ES-I3 (cell line): Measurements from ENCODE around the gene METTL2A.
"Not testable (repeated sequence)": the region's sequence is repeated elsewhere in the genome, so short reads cannot be mapped to it uniquely, and the experiment has no call there.

ENCODE experiments used
- H3K36me3 ChIP-seq: 2 replicates; pipeline ENCODE4 v1.6.1; 2013; ENCODE audit warnings: mild to moderate bottlenecking, low read length, control low read depth, moderate library complexity; ENCODE audit not compliant: insufficient read depth
- H3K4me1 ChIP-seq: 2 replicates; pipeline ENCODE4 v1.6.1; 2013; ENCODE audit warnings: mild to moderate bottlenecking, control low read depth, low read length; ENCODE audit not compliant: insufficient read depth
- H3K9ac ChIP-seq: 2 replicates; pipeline ENCODE4 v1.6.1; 2013; ENCODE audit warnings: low read depth, mild to moderate bottlenecking, low read length, moderate library complexity
- H3K9me3 ChIP-seq: 2 replicates; pipeline ENCODE4 v1.6.1; 2013; ENCODE audit warnings: mild to moderate bottlenecking, low read length, moderate library complexity; ENCODE audit not compliant: control insufficient read depth, insufficient read depth

The METTL2A gene

GRCh38 chr17:62453656-62454055 lies 30.0 kb downstream of the METTL2A start:
- not testable (repeated sequence) for H3K4me1 ChIP-seq, H3K9me3 ChIP-seq, H3K9ac ChIP-seq, H3K36me3 ChIP-seq

GRCh38 chr17:62454111-62454510 lies 30.4 kb downstream of the METTL2A start:
- not testable (repeated sequence) for H3K36me3 ChIP-seq, H3K4me1 ChIP-seq, H3K9ac ChIP-seq, H3K9me3 ChIP-seq

GRCh38 chr17:62456016-62456415 lies 32.3 kb downstream of the METTL2A start:
- no peak overlapping the region for H3K9ac ChIP-seq
- no peaks in the 10 kb centered on the region for H3K36me3 ChIP-seq
- no peaks in the 10 kb centered on the region for H3K4me1 ChIP-seq
- no peaks in the 10 kb centered on the region for H3K9me3 ChIP-seq

GRCh38 chr17:62458483-62458882 lies 34.8 kb downstream of the METTL2A start:
- H3K36me3 ChIP-seq, H3K9me3 ChIP-seq, H3K9ac ChIP-seq, H3K4me1 ChIP-seq: not testable (repeated sequence)

GRCh38 chr17:62464422-62464821 lies 40.7 kb downstream of the METTL2A start:
- H3K36me3 ChIP-seq, H3K9me3 ChIP-seq, H3K4me1 ChIP-seq, H3K9ac ChIP-seq: not testable (repeated sequence)

DNA sequence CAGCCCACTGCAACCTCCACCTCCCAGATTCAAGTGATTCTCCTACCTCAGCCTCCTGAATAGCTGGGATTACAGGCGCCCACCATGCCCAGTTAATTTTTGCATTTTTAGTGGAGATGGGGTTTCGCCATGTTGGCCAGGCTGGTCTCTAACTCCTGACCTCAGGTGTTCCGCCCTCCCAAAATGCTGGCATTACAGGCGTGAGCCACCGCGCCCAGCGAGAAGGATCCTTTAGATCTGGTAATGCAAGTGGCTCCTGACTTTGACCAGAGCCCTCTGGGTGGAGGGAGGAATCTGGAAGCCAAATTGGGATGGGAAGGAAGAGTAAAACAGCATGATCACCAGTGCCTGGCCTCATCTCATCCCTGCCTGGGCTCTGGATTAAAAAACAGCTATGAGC lies 41.6 kb downstream of the METTL2A start:
- H3K9me3 ChIP-seq, H3K9ac ChIP-seq, H3K4me1 ChIP-seq, H3K36me3 ChIP-seq: not testable (repeated sequence)

DNA sequence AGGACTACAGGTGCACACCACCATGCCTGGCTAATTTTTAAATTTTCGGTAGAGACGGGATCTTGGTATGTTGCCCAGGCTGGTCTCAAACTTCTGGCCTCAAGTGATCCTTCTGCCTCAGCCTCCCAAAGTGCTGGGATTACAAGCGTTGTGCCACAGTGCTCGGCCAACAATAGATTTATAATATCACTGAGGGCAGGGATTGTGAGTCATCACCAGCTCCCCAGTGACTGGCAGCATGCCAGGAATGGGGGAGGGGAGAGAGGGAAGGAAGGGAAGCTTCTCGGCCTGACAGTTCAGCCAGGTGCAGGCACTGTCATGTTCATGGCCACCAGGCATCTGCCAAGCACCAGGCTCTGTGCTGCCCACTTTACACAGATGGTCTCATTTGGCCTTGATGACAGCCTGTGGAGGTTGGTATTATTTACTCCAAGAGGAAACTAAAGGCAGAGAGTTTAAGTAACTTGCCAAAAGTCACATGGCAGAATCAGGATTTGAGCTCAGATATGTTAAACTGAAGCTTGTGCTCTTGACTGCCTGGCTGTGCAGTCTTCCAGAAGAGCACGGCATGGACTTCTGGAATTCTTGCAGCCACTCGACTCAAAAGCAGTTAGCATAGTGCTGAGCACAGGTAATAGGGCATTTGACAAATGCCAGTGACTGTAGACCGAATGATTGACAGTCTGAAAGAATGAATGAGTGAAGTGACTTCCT lies 47.1 kb downstream of the METTL2A start:
- H3K4me1 ChIP-seq, result peaks cover 23% of the 10 kb centered on the region

GRCh38 chr17:62471380-62471880 lies 47.7 kb downstream of the METTL2A start:
- not testable (repeated sequence) for H3K36me3 ChIP-seq, H3K9ac ChIP-seq, H3K9me3 ChIP-seq
- H3K4me1 ChIP-seq, result peaks cover 23% of the 10 kb centered on the region

More for the DNA sequence above, 47.1 kb downstream of the METTL2A start:
- not testable (repeated sequence) for H3K36me3 ChIP-seq, H3K9me3 ChIP-seq, H3K9ac ChIP-seq

DNA sequence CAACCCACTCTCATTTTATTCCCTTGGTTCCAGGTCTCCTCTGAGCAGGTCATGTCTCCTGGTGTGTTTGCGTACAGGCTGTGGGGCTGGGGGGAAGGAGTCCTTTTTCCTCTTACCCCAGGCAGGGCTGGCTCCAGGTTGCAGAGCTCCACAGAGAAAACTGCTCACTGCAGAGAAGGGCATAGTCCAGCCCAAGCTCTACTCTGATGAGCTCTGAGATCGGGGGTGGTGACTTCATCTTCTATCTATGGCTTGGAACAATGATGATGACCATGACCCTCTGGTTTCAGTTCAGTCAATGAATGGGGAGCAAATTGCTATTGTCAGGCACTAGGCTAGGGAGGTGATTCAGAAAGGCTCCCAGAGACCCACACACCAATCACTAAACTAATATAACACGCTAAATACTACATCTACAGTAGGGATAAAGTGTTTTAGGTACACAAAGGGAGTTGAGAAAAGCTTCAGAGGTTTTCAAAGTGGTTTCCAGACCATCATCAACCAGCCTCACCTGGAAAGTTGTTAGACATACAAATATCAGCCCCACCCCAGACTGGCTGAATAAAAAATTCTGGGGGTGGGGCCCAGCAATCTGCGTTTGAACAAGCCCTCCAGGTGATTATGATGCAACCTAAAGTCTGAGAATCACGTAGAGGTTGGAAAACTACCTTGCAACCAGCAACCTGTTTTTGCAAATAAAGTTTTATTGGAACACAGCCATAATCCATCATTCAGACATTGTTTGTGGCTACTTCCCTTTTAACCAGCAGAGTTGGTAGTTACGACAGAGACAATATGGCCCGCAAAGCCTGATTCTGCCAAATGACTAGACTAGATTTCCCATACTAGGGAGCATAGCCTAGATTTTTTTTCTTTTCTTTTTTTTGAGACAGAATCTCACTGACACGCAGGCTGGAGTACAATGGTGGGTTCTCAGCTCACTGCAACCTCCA lies 49.6 kb downstream of the METTL2A start:
- peaks cover 23% of the 10 kb centered on the region for H3K4me1 ChIP-seq
- not testable (repeated sequence) for H3K9ac ChIP-seq, H3K36me3 ChIP-seq, H3K9me3 ChIP-seq

DNA sequence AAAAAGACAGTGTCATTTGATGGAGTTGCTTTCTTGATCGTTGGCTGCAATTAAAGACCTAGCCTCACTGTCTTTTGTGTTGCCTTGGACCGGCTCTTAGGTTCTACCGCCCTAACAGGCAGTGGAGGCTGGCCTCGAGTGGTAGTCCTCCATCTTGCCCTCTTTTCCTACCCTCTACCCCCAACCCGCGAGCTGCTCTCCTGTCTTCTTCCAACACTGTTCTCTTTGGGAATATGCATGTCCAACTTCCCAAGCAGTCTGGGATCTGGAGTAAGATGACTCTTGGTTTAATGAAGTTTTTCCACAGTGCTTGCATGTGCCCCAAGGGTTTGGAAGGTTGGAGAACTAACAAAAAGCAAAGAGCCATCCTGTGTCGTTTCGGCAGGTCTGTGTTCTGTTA lies 53.4 kb downstream of the METTL2A start:
- Histone ChIP-seq H3K9ac (peak overlapping the region; percentile 83; the same call in 1 of the 2 replicates), H3K4me1 (peaks cover 13% of the 10 kb centered on the region)
- H3K36me3 ChIP-seq, H3K9me3 ChIP-seq: not testable (repeated sequence)

GRCh38 chr17:62477718-62478408 lies 54.2 kb downstream of the METTL2A start:
- H3K9ac ChIP-seq, result peak overlapping the region; percentile 83
- H3K9me3 ChIP-seq, H3K36me3 ChIP-seq, H3K4me1 ChIP-seq: not testable (repeated sequence)

GRCh38 chr17:62478424-62478879 lies 54.8 kb downstream of the METTL2A start, which contains the start of gene TLK2:
TSS of gene TLK2 (plus strand) at chr17:62478825. CDS start at chr17:62481126, 2,301 bp downstream.
- peak within 1 kb of the TSS; percentile 94 for H3K9ac ChIP-seq
- no peaks in the 10 kb centered on the region for H3K36me3 ChIP-seq
- no peaks in the 10 kb centered on the region for H3K9me3 ChIP-seq
- H3K4me1 ChIP-seq, result peaks cover 4% of the 10 kb centered on the region

DNA sequence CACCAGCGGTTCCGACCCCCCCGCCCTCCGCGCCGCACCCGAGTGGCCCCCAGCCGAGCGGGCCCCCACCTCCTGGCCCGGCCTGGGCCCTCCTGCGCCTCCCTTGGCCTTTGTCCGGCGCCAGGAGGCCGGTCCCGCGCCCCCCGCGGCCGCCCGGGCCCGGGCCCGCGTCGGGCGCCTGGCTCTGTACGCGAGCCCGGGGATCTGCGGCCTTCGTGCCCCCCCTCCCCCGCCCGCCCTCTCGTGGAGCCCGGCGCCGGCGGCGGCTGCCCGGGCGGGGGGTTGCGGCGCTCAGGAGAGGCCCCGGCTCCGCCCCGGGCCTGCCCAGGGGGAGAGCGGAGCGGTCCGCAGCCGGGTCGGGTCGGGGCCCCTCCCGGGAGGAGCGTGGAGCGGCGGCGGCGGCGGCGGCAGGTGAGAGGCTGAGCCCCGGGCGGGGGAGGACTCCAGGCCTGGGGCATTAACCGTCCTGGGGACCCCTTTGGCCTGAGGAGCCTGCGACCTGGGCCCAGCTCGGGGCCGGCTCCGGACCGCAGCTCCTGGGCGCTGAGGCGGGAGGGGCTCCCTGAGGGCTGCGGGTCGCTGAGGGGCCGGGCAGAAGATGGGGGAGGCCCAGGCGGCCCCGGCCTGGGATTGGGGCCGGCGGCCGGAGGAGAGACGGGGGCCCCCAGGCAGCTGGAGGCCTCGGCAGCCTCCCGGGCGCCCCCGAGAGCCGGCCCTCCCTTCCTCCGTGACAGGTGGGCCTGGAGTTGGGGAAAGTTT lies 55.4 kb downstream of the METTL2A start:
- not testable (repeated sequence) for H3K4me1 ChIP-seq, H3K9me3 ChIP-seq, H3K36me3 ChIP-seq
- H3K9ac ChIP-seq, result peak overlapping the region; percentile 94
